Upper lobe of right lung (tissue), 1 donor: ENCODE measurements around the gene LEMD1. TPM values are rescaled to one million over a fixed set of nuclear protein-coding genes. Genes with fewer than 3 reads are reported as not detected.

Experiments
- ATAC-seq: fragments of 200-7000 bp; cut with Tn5 transposase; one replicate; pipeline ENCODE4 v1.9.1; 2020; ENCODE audit warnings: mild to moderate bottlenecking, moderate library complexity
- DNase-seq: peaks from one replicate; pipeline ENCODE4 v3.0.0-alpha.2; 2020
- H3K27ac ChIP-seq: fragments of 200-600 bp; one replicate; pipeline ENCODE4 v1.8.0; 2022
- H3K27me3 ChIP-seq: fragments of 200-600 bp; one replicate; pipeline ENCODE4 v1.8.0; 2022; ENCODE audit warnings: mild to moderate bottlenecking
- H3K36me3 ChIP-seq: fragments of 200-600 bp; one replicate; pipeline ENCODE4 v1.8.0; 2022
- H3K4me1 ChIP-seq: fragments of 200-600 bp; one replicate; pipeline ENCODE4 v1.8.0; 2022
- H3K4me3 ChIP-seq: fragments of 200-600 bp; one replicate; pipeline ENCODE4 v1.8.0; 2022; ENCODE audit warnings: mild to moderate bottlenecking
- H3K9me3 ChIP-seq: fragments of 200-600 bp; one replicate; pipeline ENCODE4 v1.8.0; 2022
- CTCF ChIP-seq: fragments of 200-600 bp; IDR thresholded peaks from one replicate; pipeline ENCODE4 v1.8.0; 2022; ENCODE audit warnings: antibody characterized with exemption
- intact Hi-C: fragments of 100-400 bp; cut with DNase I; formaldehyde crosslinking; loops from one replicate; pipeline ENCODE4 v1.11.0; 2022
- microRNA-seq: library from miRNA; unstranded; fragments of <30 nt; microRNA quantifications from one replicate; pipeline ENCODE4 v1.2.0, GENCODE V29; 2020; ENCODE audit warnings: borderline microRNAs expressed
- total RNA-seq: library from RNA; stranded (reverse); fragmentation: NEBNext Ultra II Directional; extraction: Animal tissue kit (Norgen Biotek cat#: 25700); gene quantifications from one replicate; pipeline ENCODE4 v1.2.1, GENCODE V29; 2021
- donor health status: DM: no; HTN: yes; CAD: no; lungs with severe emphysema.

The LEMD1 gene
- total RNA-seq, 1 donor from 2014 or later = 2.1 TPM

DNA sequence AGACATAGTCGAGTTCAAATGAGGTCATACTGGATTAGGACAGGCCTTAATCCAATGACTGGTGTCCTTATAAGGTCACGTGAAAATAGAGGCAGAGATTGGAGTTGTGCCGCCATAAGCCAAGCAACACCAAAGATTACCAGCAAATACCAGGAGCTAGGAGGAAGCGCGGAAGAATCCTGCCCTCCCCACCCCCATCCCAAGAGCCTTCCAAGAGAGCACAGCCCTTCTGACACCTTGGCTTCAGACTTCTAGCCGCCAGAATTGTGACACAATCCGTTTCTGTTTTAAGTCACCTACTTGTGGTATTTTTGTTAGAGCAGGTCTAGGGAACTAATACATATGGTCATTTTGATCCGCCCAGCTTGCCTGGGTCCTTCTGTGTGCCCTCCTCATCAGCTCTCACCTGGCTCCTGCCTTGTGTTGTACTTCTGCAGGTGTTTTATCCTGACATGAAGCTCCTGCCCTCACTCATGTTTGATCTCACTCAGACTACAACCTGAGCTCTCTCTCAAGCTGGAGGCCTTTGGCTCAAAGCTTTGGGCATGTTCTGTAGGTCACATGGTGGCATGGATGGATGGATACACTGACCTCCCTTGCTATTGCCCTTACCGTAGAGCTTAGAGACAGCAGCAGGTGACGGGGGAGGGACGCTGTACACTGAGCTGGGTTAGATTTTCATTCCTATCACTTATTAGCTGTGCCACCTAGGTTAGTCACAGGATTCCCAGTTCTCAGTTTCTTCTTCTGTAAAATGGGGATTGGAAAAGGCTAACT is 89.7 kb downstream of the LEMD1 start:
- TF ChIP-seq CTCF = no peak
- H3K9me3 ChIP-seq = no peaks in the 10 kb centered on the region
- intact Hi-C loops = no loop called here

More for the DNA sequence above, 89.7 kb downstream of the LEMD1 start:
- no peak for DNase-seq
- Histone ChIP-seq H3K36me3 (no peaks in the 10 kb centered on the region), H3K4me3 (no peak overlapping the region), H3K27me3 (no peaks in the 10 kb centered on the region), H3K27ac (no peak overlapping the region), H3K4me1 (no peaks in the 10 kb centered on the region)
- no peak for ATAC-seq

Small RNA genes lying within 50 kb of the gene (microRNA-seq; reads per million reads assigned to microRNA genes)
- gene MIR135B = 135 reads per million, percentile 68 among the genes with 10 or more reads in this experiment

Other genes starting within 250 kb of the LEMD1 start
- 12.7 TPM for gene DSTYK, start 210.4 kb downstream of the LEMD1 start, total RNA-seq
- 4.8 TPM for gene TMCC2, start 194.1 kb downstream of the LEMD1 start, total RNA-seq
- 8.8 TPM for gene NUAK2, start 100.3 kb downstream of the LEMD1 start, total RNA-seq
- 0.78 TPM for gene KLHDC8A, start 65.1 kb downstream of the LEMD1 start, total RNA-seq
- 0.84 TPM for gene BLACAT1, start 34.0 kb upstream of the LEMD1 start, total RNA-seq
- gene CDK18, start 82.6 kb upstream of the LEMD1 start, total RNA-seq = 31.6 TPM
- 71.5 TPM for gene ELK4, start 210.0 kb upstream of the LEMD1 start, total RNA-seq